B cell (primary cell): ENCODE data around the gene OR10A3.

Source experiments
- EZH2 ChIP-seq: IDR thresholded peaks from 2 replicates; pipeline ENCODE4 v1.6.1; 2012; ENCODE audit warnings: borderline replicate concordance, low read depth, mild to moderate bottlenecking, moderate library complexity, low read length; ENCODE audit not compliant: insufficient read depth, poor library complexity, severe bottlenecking
- TF ChIP-seq, protein P1 (sequence below): fragments of 200-600 bp; IDR thresholded peaks from one replicate; pipeline ENCODE4 v1.8.0; 2022; ENCODE audit warnings: antibody characterized with exemption, mild to moderate bottlenecking

DNA sequence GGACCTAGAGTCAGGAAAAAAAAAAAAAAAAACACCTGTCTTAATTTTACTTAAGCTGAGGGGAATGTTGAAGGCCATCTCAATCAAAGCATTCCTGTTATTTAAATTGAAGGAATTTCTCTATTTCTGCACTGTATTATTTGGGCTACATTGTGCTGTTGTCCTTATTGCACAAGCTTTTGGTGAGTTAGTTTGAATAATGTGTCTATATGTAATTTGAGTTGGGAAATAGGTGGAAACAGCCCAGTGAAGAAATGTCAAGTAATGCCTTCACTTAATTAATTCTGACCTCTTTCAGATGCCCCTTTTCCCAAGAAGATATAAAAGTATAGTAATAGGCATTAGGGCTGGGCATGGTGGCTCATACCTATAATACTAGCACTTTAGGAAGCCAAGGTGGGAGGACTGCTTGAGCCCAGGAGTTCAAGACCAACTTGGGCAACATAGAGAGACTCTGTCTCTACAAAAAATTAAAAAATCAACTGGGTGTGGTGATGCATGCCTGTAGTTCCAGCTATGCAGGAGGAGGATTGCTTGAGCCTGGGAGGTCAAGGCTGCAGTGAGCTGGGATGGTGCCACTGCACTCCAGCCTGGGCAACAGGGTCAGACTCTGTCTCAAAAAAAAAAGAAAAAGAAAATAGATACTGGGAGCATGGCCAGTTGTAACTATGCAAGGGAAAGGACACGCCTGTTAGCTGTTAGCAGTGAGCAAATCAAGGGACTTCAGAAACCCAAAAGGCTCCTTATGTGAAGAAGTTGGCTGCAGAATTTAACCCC, 45.3 kb downstream of the OR10A3 start:
- TF ChIP-seq, protein P1, sequence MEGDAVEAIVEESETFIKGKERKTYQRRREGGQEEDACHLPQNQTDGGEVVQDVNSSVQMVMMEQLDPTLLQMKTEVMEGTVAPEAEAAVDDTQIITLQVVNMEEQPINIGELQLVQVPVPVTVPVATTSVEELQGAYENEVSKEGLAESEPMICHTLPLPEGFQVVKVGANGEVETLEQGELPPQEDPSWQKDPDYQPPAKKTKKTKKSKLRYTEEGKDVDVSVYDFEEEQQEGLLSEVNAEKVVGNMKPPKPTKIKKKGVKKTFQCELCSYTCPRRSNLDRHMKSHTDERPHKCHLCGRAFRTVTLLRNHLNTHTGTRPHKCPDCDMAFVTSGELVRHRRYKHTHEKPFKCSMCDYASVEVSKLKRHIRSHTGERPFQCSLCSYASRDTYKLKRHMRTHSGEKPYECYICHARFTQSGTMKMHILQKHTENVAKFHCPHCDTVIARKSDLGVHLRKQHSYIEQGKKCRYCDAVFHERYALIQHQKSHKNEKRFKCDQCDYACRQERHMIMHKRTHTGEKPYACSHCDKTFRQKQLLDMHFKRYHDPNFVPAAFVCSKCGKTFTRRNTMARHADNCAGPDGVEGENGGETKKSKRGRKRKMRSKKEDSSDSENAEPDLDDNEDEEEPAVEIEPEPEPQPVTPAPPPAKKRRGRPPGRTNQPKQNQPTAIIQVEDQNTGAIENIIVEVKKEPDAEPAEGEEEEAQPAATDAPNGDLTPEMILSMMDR, result no peak
- TF ChIP-seq EZH2, result no peak
